Naive B cell (primary cell): ENCODE data around the gene CCDC187. TPM values are rescaled to one million over a fixed set of nuclear protein-coding genes. Genes with fewer than 3 reads are reported as not detected.

ENCODE experiments used
- ATAC-seq, 2 donors: fragments of 150-1000 bp; cut with Tn5 transposase; 2 replicates each; pipeline ENCODE4 v1.10.0; 2021; ENCODE audit warnings: low read depth in 2 of 2, mild to moderate bottlenecking in 2 of 2, moderate library complexity in 2 of 2
- DNase-seq: peaks from one replicate; pipeline ENCODE4 v3.0.0; 2022
- H3K27ac Mint-ChIP-seq, 6 donors: one replicate each; pipeline ENCODE4 v1.8.0; 2020 to 2022; ENCODE audit warnings: mild to moderate bottlenecking in 6 of 6, mixed read lengths in 6 of 6, moderate library complexity in 5 of 6, inconsistent platforms in 2 of 6
- H3K27me3 Mint-ChIP-seq, 3 donors: one replicate each; pipeline ENCODE4 v1.8.0; 2021 to 2022; ENCODE audit warnings: mixed read lengths in 3 of 3, mild to moderate bottlenecking in 1 of 3
- H3K36me3 Mint-ChIP-seq, 2 donors: one replicate each; pipeline ENCODE4 v1.8.0; 2020 to 2022; ENCODE audit warnings: mixed read lengths in 2 of 2, inconsistent platforms in 1 of 2, mild to moderate bottlenecking in 1 of 2
- H3K4me1 Mint-ChIP-seq, 3 donors: one replicate each; pipeline ENCODE4 v1.8.0; 2020 to 2022; ENCODE audit warnings: mixed read lengths in 3 of 3, inconsistent platforms in 1 of 3, mild to moderate bottlenecking in 1 of 3, moderate library complexity in 1 of 3
- H3K4me3 Mint-ChIP-seq, 8 donors: one replicate each; pipeline ENCODE4 v1.8.0; 2020 to 2022; ENCODE audit warnings: mild to moderate bottlenecking in 8 of 8, mixed read lengths in 8 of 8, moderate library complexity in 8 of 8, inconsistent platforms in 2 of 8
- H3K9me3 Mint-ChIP-seq, 7 donors: one replicate each; pipeline ENCODE4 v1.8.0; 2020 to 2022; ENCODE audit warnings: mixed read lengths in 7 of 7, mild to moderate bottlenecking in 5 of 7, inconsistent platforms in 2 of 7, moderate library complexity in 1 of 7
- polyA plus RNA-seq, 6 donors: library from polyadenylated mRNA; unstranded; fragments of 300-500 nt; fragmentation: Illumina TruSeq; gene quantifications; one replicate each; pipeline ENCODE4 v1.2.3, GENCODE V29; 2021; ENCODE audit warnings: low read depth in 6 of 6

The CCDC187 gene
- polyA plus RNA-seq, 6 donors from 2014 or later, result 0.38 to 4.3 (median 1.5) TPM

DNA sequence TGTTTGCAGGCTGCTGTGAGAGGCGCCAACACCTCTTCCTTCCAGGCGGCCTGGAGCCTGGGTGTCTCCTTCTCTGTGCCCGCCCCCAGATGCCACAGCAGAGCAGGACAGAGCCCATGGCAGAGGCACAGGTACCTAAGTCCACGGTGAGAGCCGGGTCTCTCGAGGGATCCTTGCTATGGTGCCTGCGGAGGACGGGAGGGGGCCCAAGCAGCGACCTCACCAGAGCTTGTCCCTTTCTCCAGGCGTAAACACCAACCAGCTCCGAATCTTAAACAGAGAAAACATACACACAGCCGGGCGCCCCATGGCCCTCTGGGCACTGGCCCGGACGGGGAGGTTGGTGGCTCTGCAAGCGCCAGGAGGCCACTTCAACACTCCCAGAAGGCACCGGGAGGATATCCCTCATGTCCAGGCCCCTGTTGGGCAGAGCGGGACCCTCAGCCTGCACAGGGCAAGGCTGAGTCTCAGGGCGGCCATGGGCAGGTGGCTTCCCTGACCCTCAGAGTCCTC lies 11.8 kb downstream of the CCDC187 start:
- ATAC-seq, result no peak
- Mint-ChIP-seq H3K36me3 (no peaks in the 10 kb centered on the region), H3K4me3 (no peak overlapping the region), H3K27ac (no peak overlapping the region), H3K9me3 (no peaks in the 10 kb centered on the region), H3K27me3 (peaks cover 0 to 7% (median 0%) of the 10 kb centered on the region in 3 donors), H3K4me1 (no peaks in the 10 kb centered on the region)
- no peak for DNase-seq

DNA sequence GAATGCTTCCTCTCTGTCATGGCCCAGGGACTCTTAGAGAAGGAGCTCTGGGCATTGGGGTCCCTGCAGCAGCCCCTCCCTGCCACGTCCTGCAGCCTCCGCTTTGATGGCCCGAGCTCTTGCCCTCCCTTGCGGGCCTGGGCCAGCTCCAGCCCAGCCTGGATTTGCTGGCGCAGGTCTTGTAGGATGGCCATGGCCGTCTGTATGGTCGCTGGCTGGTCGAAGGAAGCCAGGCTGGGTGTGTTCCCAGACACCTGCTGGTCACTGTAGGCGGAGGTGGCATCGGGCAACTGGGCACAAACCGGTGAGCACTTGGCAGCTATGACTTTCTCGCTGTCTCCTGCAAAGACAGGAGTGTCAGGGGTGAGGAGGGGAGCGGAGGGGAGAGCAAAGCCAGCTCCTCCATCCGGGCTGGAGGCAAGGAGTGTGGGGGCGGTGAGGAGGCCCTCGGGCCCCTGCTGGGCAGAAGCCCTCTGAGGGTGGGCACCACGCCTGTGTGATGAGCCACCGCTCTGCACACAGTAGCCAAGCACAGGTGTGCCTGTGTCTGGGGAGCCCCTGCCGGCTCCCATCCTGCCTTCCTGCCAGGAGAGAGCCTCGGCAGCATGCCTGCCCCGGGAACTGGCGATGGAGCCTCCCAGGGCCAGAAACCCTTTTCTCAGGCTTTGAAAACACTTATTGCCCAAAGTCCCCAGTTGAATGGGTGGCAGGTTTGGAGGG lies 12.4 kb downstream of the CCDC187 start:
- Mint-ChIP-seq H3K9me3 (no peaks in the 10 kb centered on the region), H3K4me3 (no peak overlapping the region), H3K27me3 (peaks cover 0 to 7% (median 0%) of the 10 kb centered on the region in 3 donors), H3K4me1 (no peaks in the 10 kb centered on the region), H3K27ac (no peak overlapping the region), H3K36me3 (no peaks in the 10 kb centered on the region)
- DNase-seq (no peak), ATAC-seq (no peak)

DNA sequence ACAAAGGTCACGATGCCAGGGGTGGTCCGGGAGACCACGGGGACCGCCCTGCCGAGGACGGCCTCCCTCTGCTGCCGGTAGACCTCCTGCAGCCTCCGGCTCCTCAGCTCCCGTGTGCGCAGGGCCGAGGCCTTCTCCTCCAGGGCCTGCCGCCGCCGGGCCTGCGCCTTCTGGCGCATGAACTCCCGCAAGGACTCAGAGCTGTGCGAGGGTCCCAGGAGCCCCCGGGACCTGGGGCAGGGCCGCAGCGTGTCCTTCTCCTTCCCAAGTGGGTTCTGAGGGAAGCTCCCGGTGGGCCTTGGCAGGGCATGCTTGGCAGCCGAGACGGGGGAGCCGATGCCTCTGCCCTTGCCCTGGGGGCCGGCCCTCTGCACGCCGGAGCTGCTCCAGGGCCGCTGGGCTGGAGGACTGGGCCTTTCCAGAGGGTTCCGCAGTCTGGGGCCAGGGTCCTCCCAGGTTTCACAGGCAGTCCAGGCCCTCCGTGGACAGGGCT lies 13.3 kb downstream of the CCDC187 start:
- no peak overlapping the region for H3K4me3 Mint-ChIP-seq
- DNase-seq (no peak), ATAC-seq (no peak)
- no peaks in the 10 kb centered on the region for H3K9me3 Mint-ChIP-seq
- H3K36me3 Mint-ChIP-seq, result no peaks in the 10 kb centered on the region
- H3K27ac Mint-ChIP-seq, result no peak overlapping the region
- peaks cover 0 to 7% (median 0%) of the 10 kb centered on the region in 3 donors for H3K27me3 Mint-ChIP-seq
- H3K4me1 Mint-ChIP-seq, result no peaks in the 10 kb centered on the region

DNA sequence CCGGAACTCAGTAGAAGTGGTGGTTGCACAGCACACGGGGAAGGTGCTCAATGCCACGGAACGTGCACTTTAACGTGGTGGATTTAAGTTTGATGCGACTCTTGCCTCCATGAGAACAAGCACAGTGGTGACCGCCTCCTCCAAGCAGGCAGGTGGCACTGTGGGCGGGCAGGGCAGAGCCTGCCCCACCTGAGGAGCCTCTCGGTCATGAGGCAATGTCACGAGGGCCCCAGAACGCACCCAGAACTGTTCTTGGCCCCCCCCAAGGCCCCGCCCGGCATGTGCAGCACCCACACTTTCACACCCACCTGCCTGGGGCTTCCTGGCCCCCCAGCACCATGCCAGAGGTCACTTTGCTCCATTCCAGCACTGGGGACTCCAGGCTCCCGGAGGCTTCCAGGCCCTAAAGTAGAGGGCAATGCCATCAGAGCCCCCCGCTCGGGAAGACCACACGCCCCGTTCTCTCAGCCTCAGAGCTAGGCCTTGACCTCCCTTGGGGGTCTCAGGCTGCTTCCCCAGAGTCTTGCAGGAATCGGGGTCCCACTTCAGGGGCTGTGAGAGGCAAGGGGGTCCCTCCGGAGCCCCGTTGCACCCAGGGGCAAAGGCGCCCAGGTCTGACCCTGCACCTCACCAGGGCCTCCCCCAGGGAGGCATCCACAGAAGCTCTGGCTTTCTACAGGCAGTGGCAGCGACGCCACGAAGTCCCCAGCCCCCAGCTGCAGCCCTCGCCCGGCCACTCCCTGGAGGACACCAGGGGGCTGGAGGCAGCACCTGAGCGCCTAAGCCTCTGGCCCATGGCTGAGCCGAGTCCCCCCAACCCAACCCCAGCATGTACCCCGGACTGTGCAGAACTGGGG lies 14.0 kb downstream of the CCDC187 start:
- Mint-ChIP-seq H3K9me3 (no peaks in the 10 kb centered on the region), H3K4me1 (no peaks in the 10 kb centered on the region), H3K4me3 (no peak overlapping the region), H3K27me3 (peaks cover 0 to 7% (median 0%) of the 10 kb centered on the region in 3 donors), H3K36me3 (no peaks in the 10 kb centered on the region), H3K27ac (no peak overlapping the region)
- no peak for DNase-seq
- no peak for ATAC-seq

DNA sequence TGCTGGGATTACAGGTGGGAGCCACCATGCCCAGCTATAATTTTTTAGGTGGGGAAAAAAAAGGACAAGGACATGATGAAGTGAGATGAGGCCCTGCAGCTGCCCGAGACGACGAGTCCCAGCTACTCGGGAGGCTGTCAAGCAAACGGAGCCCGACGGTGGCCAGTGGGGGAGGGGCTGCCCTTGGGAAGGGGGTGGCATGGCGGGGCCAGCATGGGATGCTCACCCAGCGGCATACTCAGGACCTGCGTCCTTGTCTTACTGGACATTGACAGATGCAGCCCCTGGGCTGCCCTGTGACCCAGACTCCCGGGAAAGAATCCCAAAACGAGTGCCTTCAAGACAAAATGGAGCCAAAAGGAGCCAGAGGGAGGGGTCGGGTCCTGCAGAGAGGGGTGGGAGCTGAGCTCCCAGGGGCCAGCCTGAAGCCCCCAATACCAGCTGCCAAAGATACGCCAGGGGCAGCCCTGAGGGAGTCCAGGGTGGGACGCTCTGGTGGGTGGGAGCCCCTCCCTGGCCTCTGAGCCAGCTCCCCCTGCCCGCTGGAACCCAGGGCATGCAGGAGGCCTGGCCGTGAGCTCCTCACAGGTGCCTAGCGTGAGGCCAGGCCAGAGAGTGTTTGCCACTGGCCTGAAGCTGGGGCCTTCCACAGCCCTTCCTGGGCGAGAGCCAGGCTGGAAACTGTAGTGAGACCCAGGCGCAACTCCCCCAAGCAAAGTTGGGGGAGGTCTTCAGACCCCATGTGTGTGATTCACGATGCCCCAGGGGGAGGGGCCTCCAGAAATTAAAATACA lies 15.7 kb downstream of the CCDC187 start:
- Mint-ChIP-seq H3K4me3 (no peak overlapping the region), H3K27ac (no peak overlapping the region), H3K27me3 (peaks cover 0 to 14% (median 9%) of the 10 kb centered on the region in 3 donors), H3K9me3 (no peaks in the 10 kb centered on the region), H3K36me3 (no peaks in the 10 kb centered on the region), H3K4me1 (peaks cover 5 to 9% (median 6%) of the 10 kb centered on the region in 3 donors)
- DNase-seq (no peak), ATAC-seq (no peak)

DNA sequence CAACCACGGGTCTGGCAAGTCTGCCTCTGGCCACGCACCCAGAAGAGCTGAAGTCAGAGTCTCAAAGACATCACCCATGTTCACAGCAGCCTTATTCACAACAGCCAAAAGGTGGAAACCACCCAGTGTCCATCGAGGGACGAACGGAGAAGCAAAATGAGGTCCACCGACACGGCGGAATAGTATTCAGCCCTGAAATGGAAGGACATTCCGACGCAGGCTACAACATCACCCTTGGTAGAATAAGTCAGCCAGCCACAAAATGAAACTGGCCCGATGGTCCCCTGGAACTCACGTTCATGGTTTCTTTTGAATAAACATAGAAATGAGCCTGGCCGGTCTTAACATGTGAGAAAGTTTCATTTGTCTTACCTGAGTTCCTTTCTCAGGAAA lies 16.9 kb downstream of the CCDC187 start:
- Mint-ChIP-seq H3K27me3 (peaks cover 0 to 14% (median 9%) of the 10 kb centered on the region in 3 donors), H3K36me3 (no peaks in the 10 kb centered on the region), H3K4me3 (no peak overlapping the region), H3K4me1 (peaks cover 11 to 21% (median 17%) of the 10 kb centered on the region in 3 donors), H3K9me3 (no peaks in the 10 kb centered on the region), H3K27ac (no peak overlapping the region)
- ATAC-seq (no peak), DNase-seq (no peak)

DNA sequence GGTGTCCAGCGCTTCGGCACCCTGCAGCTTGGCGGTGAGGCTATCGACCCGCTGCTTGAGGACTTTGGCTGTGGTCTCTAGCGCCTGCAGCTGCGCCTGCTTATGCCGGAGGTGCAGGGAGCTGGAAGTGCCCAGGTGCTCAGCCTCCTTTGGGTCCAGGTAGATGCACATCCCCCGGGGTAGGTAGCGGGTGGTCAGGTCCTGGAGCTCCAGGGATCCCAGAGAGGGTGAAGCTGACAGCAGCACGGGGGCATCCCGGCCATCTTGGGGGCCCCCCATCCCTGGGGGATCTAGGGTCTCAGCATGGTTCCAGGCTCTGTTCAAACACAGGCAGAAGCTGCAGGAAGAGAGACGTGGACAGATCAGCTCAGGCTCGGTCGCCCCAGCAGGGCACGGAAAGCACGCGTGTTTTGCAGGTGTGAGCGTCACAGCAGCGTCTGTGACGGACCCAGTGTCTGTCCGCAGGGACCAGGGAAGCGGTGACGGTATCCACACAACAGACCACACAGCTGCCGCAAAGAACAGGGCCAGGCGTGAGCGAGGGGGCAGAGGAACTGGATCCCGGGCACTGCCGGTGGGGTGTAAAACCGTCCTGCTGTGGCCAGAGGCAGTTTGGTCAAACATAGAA lies 17.4 kb downstream of the CCDC187 start:
- ATAC-seq (no peak), DNase-seq (no peak)
- H3K4me3 Mint-ChIP-seq, result no peak overlapping the region
- no peaks in the 10 kb centered on the region for H3K9me3 Mint-ChIP-seq
- H3K4me1 Mint-ChIP-seq, result peaks cover 12 to 24% (median 19%) of the 10 kb centered on the region in 3 donors
- no peaks in the 10 kb centered on the region for H3K36me3 Mint-ChIP-seq
- no peak overlapping the region for H3K27ac Mint-ChIP-seq
- peaks cover 0 to 14% (median 9%) of the 10 kb centered on the region in 3 donors for H3K27me3 Mint-ChIP-seq

DNA sequence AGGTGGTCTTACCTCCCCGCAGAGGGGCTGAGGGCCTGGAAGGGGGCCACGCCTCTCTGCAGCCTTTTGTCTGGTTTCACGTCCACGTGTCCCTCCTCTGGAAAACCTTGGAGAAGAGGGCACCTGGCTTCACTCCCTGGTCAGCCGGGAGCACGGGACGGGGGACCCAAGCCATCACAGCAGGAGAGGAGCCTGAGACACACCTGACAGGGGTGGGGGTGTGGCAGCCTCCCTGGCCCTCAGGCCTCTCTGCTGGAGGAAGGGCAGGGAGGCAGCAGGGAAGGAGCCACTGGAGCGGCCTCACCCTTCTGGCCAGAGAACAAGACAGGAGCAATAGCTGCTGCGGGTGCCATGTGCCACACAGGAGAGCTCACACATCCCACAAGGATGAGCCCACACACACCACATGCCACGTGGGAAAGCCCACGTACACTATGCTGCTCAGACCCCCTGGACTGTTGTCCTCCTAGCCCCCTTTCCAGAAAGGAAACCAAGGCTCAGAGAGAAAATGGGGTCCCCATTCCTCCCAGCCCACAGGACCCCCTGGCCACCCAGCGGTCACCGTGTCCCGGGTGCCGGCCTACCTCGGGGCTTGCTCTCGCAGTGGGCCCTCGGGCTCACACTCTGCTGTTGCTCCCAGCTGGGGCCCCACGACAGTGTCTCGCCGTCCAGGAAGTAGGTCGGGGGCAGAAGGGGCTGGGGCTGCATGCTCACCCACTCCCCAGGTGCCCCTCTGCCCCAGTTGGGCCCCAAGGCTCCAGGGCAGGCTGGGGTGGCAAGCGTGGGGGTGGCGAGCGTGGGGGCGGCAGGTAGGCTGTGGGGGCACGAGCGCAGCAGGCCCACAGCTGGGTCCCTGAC lies 18.2 kb downstream of the CCDC187 start:
- peaks cover 15 to 24% (median 22%) of the 10 kb centered on the region in 3 donors for H3K4me1 Mint-ChIP-seq
- no peaks in the 10 kb centered on the region for H3K9me3 Mint-ChIP-seq
- H3K36me3 Mint-ChIP-seq, result no peaks in the 10 kb centered on the region
- H3K27ac Mint-ChIP-seq, result no peak overlapping the region
- no peak overlapping the region for H3K4me3 Mint-ChIP-seq
- H3K27me3 Mint-ChIP-seq, result peaks cover 0 to 14% (median 9%) of the 10 kb centered on the region in 3 donors
- DNase-seq (no peak), ATAC-seq (no peak)

DNA sequence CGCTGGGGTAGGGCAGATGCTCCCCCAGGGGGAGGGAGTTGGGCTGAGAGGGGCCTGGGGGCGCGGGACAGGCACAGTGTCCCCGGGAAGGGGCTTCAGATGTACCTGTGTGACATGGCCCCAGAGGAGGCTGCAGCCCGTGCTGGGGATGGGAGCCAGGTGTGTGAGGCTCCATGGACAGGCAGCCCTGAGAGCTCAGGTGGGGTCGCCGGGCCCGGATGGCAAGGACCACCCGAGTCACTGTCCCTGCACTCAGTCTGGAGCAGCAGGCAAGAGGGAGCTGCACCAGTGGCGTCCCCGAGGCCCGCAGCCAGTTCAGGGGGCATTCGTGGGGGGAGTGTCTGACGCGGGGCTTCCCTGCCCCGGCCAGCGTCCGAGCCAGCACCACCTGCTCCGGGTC lies 18.9 kb downstream of the CCDC187 start:
- ATAC-seq (no peak), DNase-seq (no peak)
- no peak overlapping the region for H3K4me3 Mint-ChIP-seq
- peaks cover 0 to 14% (median 9%) of the 10 kb centered on the region in 3 donors for H3K27me3 Mint-ChIP-seq
- H3K36me3 Mint-ChIP-seq, result no peaks in the 10 kb centered on the region
- peaks cover 15 to 24% (median 22%) of the 10 kb centered on the region in 3 donors for H3K4me1 Mint-ChIP-seq
- no peaks in the 10 kb centered on the region for H3K9me3 Mint-ChIP-seq
- H3K27ac Mint-ChIP-seq, result no peak overlapping the region

DNA sequence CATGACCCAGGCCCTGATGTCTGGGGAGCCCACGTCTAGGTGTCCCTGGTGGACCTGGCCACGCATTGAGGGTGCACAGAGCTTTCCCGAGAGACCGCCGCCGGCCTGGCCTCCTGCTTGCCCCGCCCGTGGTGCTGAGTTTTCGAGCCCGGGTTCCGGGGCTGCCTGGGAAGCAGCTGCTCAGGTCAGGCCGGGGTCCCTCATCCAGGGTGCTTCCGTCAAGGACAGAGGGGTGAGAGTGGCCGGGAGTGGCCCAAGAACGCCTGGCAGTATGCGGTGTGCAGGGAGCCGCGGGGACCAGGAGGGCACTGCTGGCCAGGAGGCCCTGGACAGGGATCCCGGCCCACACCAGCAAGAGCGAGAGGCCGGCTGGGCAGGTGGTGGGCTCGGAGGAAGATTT lies 19.6 kb downstream of the CCDC187 start:
- Mint-ChIP-seq H3K4me1 (peaks cover 15 to 24% (median 22%) of the 10 kb centered on the region in 3 donors), H3K36me3 (no peaks in the 10 kb centered on the region), H3K9me3 (no peaks in the 10 kb centered on the region), H3K27me3 (peaks cover 0 to 14% (median 9%) of the 10 kb centered on the region in 3 donors), H3K4me3 (no peak overlapping the region), H3K27ac (no peak overlapping the region)
- DNase-seq, result no peak
- no peak for ATAC-seq

DNA sequence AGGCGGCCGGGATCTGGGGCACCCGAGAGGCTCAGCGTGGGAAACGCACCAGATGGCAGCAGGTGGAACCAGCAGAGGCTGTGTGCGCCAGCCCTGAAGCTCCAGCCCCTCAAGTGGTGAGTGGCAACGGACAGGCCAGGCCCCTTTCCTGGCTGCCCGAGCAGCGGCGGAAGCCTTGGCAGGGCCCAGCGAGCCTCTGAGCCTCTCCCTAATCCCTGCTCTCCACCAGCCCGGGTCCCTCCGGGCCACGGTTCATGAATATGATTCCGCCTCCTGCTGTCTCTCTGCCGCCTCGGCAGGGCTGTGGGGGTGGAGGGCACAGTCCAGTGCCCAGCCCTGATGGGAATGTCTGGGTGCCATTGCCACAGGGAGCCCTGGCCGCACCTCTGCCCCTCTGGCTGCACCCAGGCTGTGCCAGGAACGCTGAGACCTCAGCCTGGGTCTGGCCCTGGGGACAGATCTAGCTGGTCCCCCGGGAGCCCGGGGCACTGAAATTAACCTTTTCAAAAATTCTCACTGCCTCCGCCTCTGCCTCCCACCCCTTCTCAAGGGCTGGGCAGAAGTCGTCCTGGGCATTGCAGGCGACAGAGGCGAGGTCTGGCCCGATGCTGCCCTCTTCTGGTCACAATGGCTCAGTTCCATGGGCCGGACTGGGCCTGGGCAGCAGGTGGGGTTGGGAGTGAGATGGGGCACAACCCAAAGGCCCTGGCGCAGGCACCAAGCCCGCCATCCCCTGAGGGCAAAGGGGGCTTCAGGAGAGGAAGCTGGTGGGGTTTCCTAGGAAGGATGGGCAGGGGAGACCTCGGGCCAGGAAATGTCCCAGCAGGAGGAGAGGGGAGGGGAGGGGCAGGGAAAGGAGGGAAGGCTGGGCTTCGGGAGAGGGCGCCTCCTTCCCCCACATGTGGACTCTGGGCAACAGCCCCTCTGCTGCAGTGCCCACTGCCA lies 20.3 kb downstream of the CCDC187 start:
- Mint-ChIP-seq H3K4me3 (peak overlapping the region in 7 of 8 donors; percentile 78 to 90 (median 82)), H3K27me3 (peaks cover 0 to 14% (median 9%) of the 10 kb centered on the region in 3 donors), H3K27ac (peak overlapping the region in 4 of 6 donors; percentile 42 to 93 (median 62)), H3K9me3 (no peaks in the 10 kb centered on the region), H3K4me1 (peaks cover 15 to 24% (median 22%) of the 10 kb centered on the region in 3 donors), H3K36me3 (no peaks in the 10 kb centered on the region)
- DNase-seq (peak; percentile 78), ATAC-seq (peak; percentile 89 to 91)
